HEK293T (cell line): ENCODE results near the gene CFTR.
"Not testable (repeated sequence)": the region's sequence is repeated elsewhere in the genome, so short reads cannot be mapped to it uniquely, and the experiment has no call there.

Experiments
- CTCF ChIA-PET: fragments of 350-600 bp; formaldehyde crosslinking; extraction: SDS; loops from one replicate; lab custom pipeline; 2021; ENCODE audit warnings: antibody characterized with exemption, inconsistent platforms; lab: Yijun Ruan, JAX
- POLR2A ChIA-PET: fragments of 350-600 bp; formaldehyde crosslinking; extraction: SDS; loops from one replicate; lab custom pipeline; 2020; ENCODE audit warnings: antibody characterized with exemption, inconsistent platforms; lab: Yijun Ruan, JAX
- DNase-seq: peaks from one replicate; pipeline ENCODE4 v3.0.0; 2012; ENCODE audit warnings: mixed read lengths; ENCODE audit errors: extremely low spot score
- ARNT ChIP-seq: fragments of 450-650 bp; IDR thresholded peaks from 2 replicates; pipeline ENCODE4 v1.6.1; 2017; ENCODE audit warnings: mild to moderate bottlenecking
- BHLHE40 ChIP-seq: fragments of 450-650 bp; IDR thresholded peaks from 2 replicates; pipeline ENCODE4 v1.6.1; 2016; ENCODE audit warnings: mild to moderate bottlenecking, moderate library complexity, borderline replicate concordance
- CTBP1 ChIP-seq: fragments of 450-650 bp; IDR thresholded peaks from 2 replicates; pipeline ENCODE4 v1.6.1; 2016; ENCODE audit warnings: borderline replicate concordance
- ELF4 ChIP-seq: fragments of 450-650 bp; IDR thresholded peaks from 2 replicates; pipeline ENCODE4 v1.6.1; 2017; ENCODE audit warnings: antibody characterized with exemption
- FOXA1 ChIP-seq: fragments of 450-650 bp; IDR thresholded peaks from 2 replicates; pipeline ENCODE4 v1.6.1; 2016; ENCODE audit warnings: mild to moderate bottlenecking
- FOXK2 ChIP-seq: fragments of 450-650 bp; IDR thresholded peaks from 2 replicates; pipeline ENCODE4 v1.6.1; 2016; ENCODE audit warnings: mild to moderate bottlenecking
- FOXM1 ChIP-seq: fragments of 450-650 bp; IDR thresholded peaks from 2 replicates; pipeline ENCODE4 v1.6.1; 2017; ENCODE audit warnings: mild to moderate bottlenecking, borderline replicate concordance
- HDGF ChIP-seq: fragments of 450-650 bp; IDR thresholded peaks from 2 replicates; pipeline ENCODE4 v1.6.1; 2017; ENCODE audit warnings: antibody characterized with exemption, borderline replicate concordance
- L3MBTL2 ChIP-seq: fragments of 450-650 bp; conservative IDR thresholded peaks from 2 replicates; pipeline ENCODE4 v1.6.1; 2016; ENCODE audit warnings: mild to moderate bottlenecking
- LEF1 ChIP-seq: fragments of 450-650 bp; IDR thresholded peaks from 2 replicates; pipeline ENCODE4 v1.6.1; 2017; ENCODE audit warnings: mild to moderate bottlenecking, borderline replicate concordance
- NFRKB ChIP-seq: fragments of 450-650 bp; IDR thresholded peaks from 2 replicates; pipeline ENCODE4 v1.6.1; 2016; ENCODE audit warnings: mild to moderate bottlenecking, moderate library complexity
- PKNOX1 ChIP-seq: fragments of 450-650 bp; IDR thresholded peaks from 2 replicates; pipeline ENCODE4 v1.6.1; 2016
- SP1 ChIP-seq: fragments of 450-650 bp; IDR thresholded peaks from 2 replicates; pipeline ENCODE4 v1.6.1; 2017
- SUZ12 ChIP-seq: fragments of 450-650 bp; IDR thresholded peaks from 2 replicates; pipeline ENCODE4 v1.6.1; 2016; ENCODE audit warnings: mild to moderate bottlenecking
- TARDBP ChIP-seq: fragments of 450-650 bp; IDR thresholded peaks from 2 replicates; pipeline ENCODE4 v1.6.1; 2016
- ZNF384 ChIP-seq: fragments of 450-650 bp; IDR thresholded peaks from 2 replicates; pipeline ENCODE4 v1.6.1; 2016

CFTR gene

GRCh38 chr7:117489016-117489415 is 9.2 kb downstream of the CFTR start:
- TF ChIP-seq NFRKB, result no peak
- TF ChIP-seq SUZ12, result no peak
- no peak for TF ChIP-seq TARDBP
- ChIA-PET POLR2A (no interaction called here), CTCF (no interaction called here)
- DNase-seq, result no peak

GRCh38 chr7:117489430-117489829 is 9.6 kb downstream of the CFTR start:
- TF ChIP-seq ZNF384 (no peak), ARNT (no peak), BHLHE40 (no peak), L3MBTL2 (no peak), LEF1 (no peak), SP1 (no peak), FOXA1 (no peak), NFRKB (no peak), HDGF (no peak), TARDBP (no peak), SUZ12 (no peak), FOXK2 (no peak), PKNOX1 (no peak), FOXM1 (no peak), ELF4 (no peak), CTBP1 (no peak)
- DNase-seq, result no peak
- ChIA-PET POLR2A (no interaction called here), CTCF (no interaction called here)

- CTCF ChIA-PET, result no interaction called here
- TF ChIP-seq TARDBP, result no peak
- no peak for DNase-seq
Measured at GRCh38 chr7:117489911-117490310, 10.1 kb downstream of the CFTR start.

GRCh38 chr7:117492649-117493048 is 12.8 kb downstream of the CFTR start:
- no peak for DNase-seq
- ChIA-PET CTCF (no interaction called here), POLR2A (no interaction called here)
- TF ChIP-seq CTBP1 (no peak), FOXM1 (no peak), FOXK2 (no peak), BHLHE40 (no peak), ZNF384 (no peak), PKNOX1 (no peak), FOXA1 (no peak)

More at GRCh38 chr7:117489911-117490310, 10.1 kb downstream of the CFTR start:
- POLR2A ChIA-PET, result no interaction called here

- no peak for TF ChIP-seq FOXA1
- CTCF ChIA-PET, result no interaction called here
- DNase-seq, result no peak
- POLR2A ChIA-PET, result no interaction called here
Measured at GRCh38 chr7:117493460-117493859, 13.6 kb downstream of the CFTR start.

GRCh38 chr7:117495308-117495707 is 15.5 kb downstream of the CFTR start:
- ChIA-PET CTCF (no interaction called here), POLR2A (no interaction called here)
- no peak for TF ChIP-seq SUZ12
- TF ChIP-seq HDGF, result no peak
- no peak for TF ChIP-seq L3MBTL2
- no peak for TF ChIP-seq ZNF384
- TF ChIP-seq FOXM1, result no peak
- TF ChIP-seq NFRKB, result no peak
- DNase-seq, result no peak

- CTCF ChIA-PET, result no interaction called here
- POLR2A ChIA-PET, result no interaction called here
- TF ChIP-seq ARNT (no peak), HDGF (no peak), TARDBP (no peak), ELF4 (no peak), L3MBTL2 (no peak), BHLHE40 (no peak), FOXK2 (no peak), FOXA1 (no peak)
- DNase-seq, result no peak
Measured at GRCh38 chr7:117502331-117502730, 22.5 kb downstream of the CFTR start.

GRCh38 chr7:117505238-117505637 is 25.4 kb downstream of the CFTR start:
- ChIA-PET POLR2A (no interaction called here), CTCF (no interaction called here)
- no peak for DNase-seq
- TF ChIP-seq FOXK2, result no peak

- no peak for DNase-seq
- ChIA-PET POLR2A (no interaction called here), CTCF (no interaction called here)
- no peak for TF ChIP-seq FOXM1
- TF ChIP-seq TARDBP, result no peak
- no peak for TF ChIP-seq HDGF
- TF ChIP-seq ZNF384, result no peak
- no peak for TF ChIP-seq FOXA1
- no peak for TF ChIP-seq FOXK2
- no peak for TF ChIP-seq BHLHE40
- no peak for TF ChIP-seq PKNOX1
- no peak for TF ChIP-seq NFRKB
- TF ChIP-seq SUZ12, result no peak
- no peak for TF ChIP-seq ARNT
- TF ChIP-seq CTBP1, result no peak
- TF ChIP-seq ELF4, result no peak
Measured at GRCh38 chr7:117508676-117509075, 28.9 kb downstream of the CFTR start.

GRCh38 chr7:117517194-117517593 is 37.4 kb downstream of the CFTR start:
- POLR2A ChIA-PET, CTCF ChIA-PET, DNase-seq: not testable (repeated sequence)
